HFF-Myc (cell line): ENCODE data around the gene ATP4B.
"Not testable (repeated sequence)": the region's sequence is repeated elsewhere in the genome, so short reads cannot be mapped to it uniquely, and the experiment has no call there.

Source experiments
- DNase-seq: peaks from one replicate; pipeline ENCODE4 v3.0.0-alpha.2; 2011; ENCODE audit warnings: low read depth; ENCODE audit errors: extremely low read depth
- H3K4me3 ChIP-seq: replicated peaks from 2 replicates; pipeline ENCODE4 v1.5.1; 2011; ENCODE audit warnings: low read depth, mild to moderate bottlenecking, control low read depth, low read length
- CTCF ChIP-seq: IDR thresholded peaks from 2 replicates; pipeline ENCODE4 v1.5.1; 2012; ENCODE audit warnings: mild to moderate bottlenecking, low read depth, low read length, control low read depth; ENCODE audit errors: missing control alignments

The ATP4B gene

GRCh38 chr13:113630296-113630695, 27.7 kb downstream of the ATP4B start:
- no peak overlapping the region for H3K4me3 ChIP-seq
- DNase-seq = no peak
- TF ChIP-seq CTCF = no peak

GRCh38 chr13:113629866-113630265, 28.1 kb downstream of the ATP4B start:
- no peak overlapping the region for H3K4me3 ChIP-seq
- TF ChIP-seq CTCF = no peak
- DNase-seq = no peak

- TF ChIP-seq CTCF = no peak
- no peak for DNase-seq
- no peak overlapping the region for H3K4me3 ChIP-seq
Measured at GRCh38 chr13:113628291-113629270, 29.4 kb downstream of the ATP4B start.

GRCh38 chr13:113627136-113627535, 30.9 kb downstream of the ATP4B start:
- no peak for TF ChIP-seq CTCF
- no peak overlapping the region for H3K4me3 ChIP-seq
- no peak for DNase-seq

GRCh38 chr13:113625965-113626721, 31.9 kb downstream of the ATP4B start:
- DNase-seq = peak; percentile 4
- H3K4me3 ChIP-seq = no peak overlapping the region
- no peak for TF ChIP-seq CTCF

GRCh38 chr13:113624640-113625304, 33.2 kb downstream of the ATP4B start:
- not testable (repeated sequence) for H3K4me3 ChIP-seq, DNase-seq

GRCh38 chr13:113624235-113624587, 33.8 kb downstream of the ATP4B start:
- no peak for TF ChIP-seq CTCF
- H3K4me3 ChIP-seq = no peak overlapping the region
- DNase-seq = no peak
